Adrenal gland (tissue), 12 donors: Measurements from ENCODE around the gene ZNF697. TPM values are rescaled to one million over a fixed set of nuclear protein-coding genes. Genes with fewer than 3 reads are reported as not detected.
A peak's percentile ranks its signal among the peaks of the same experiment; 100 is the strongest.

Experiments
- DNase-seq, 7 donors: peaks; one replicate each; pipeline ENCODE4 v3.0.0-alpha.2; 2019 to 2020
- H3K27ac ChIP-seq, 5 donors: fragments of 200-600 bp; sonication (generic) in 4 of 5; 1 replicate in 3 of 5; 2 replicates in 2 of 5; pipeline versions ENCODE4 v1.5.1 to v1.8.0; 2016 to 2020; ENCODE audit warnings: mild to moderate bottlenecking in 1 of 5
- H3K27me3 ChIP-seq: fragments of 200-600 bp; 2 replicates; pipeline ENCODE4 v1.8.0; 2021
- H3K36me3 ChIP-seq, 2 donors: fragments of 200-600 bp; replicated peaks in 1 of 2; 1 replicate in 1 of 2; 2 replicates in 1 of 2; pipeline versions ENCODE4 v1.5.1 to v1.8.0; 2018 to 2022
- H3K4me1 ChIP-seq, 2 donors: fragments of 200-600 bp; replicated peaks in 1 of 2; 1 replicate in 1 of 2; 2 replicates in 1 of 2; pipeline versions ENCODE4 v1.5.1 to v1.8.0; 2018 to 2021
- H3K4me3 ChIP-seq, 4 donors: fragments of 200-600 bp; sonication (generic) in 3 of 4; one replicate each; pipeline ENCODE4 v1.5.1; 2016 to 2018
- H3K9me3 ChIP-seq, 3 donors: fragments of 200-600 bp; sonication (generic) in 1 of 3; replicated peaks in 1 of 3; 1 replicate in 2 of 3; 2 replicates in 1 of 3; pipeline versions ENCODE4 v1.5.1 to v1.8.0; 2016 to 2021
- CTCF ChIP-seq, 6 experiments: fragments of 450-650 bp in 4 of 6; fragments of 200-600 bp in 2 of 6; sonication (generic) in 1 of 6; IDR thresholded peaks; 1 replicate in 5 of 6; 2 replicates in 1 of 6; pipeline versions ENCODE4 v1.5.1 to v1.8.0; 2016 to 2021; ENCODE audit warnings: antibody characterized with exemption in 6 of 6, mild to moderate bottlenecking in 2 of 6, moderate library complexity in 1 of 6
- POLR2A ChIP-seq, 2 donors: fragments of 450-650 bp; IDR thresholded peaks; one replicate each; pipeline ENCODE4 v1.6.1; 2017; ENCODE audit warnings: antibody characterized with exemption in 2 of 2, mild to moderate bottlenecking in 2 of 2, moderate library complexity in 1 of 2
- whole genome bisulfite sequencing, 4 donors: extraction: QIAGEN DNeasy Blood & Tissue Kit in 2 of 4; methylation state at CpG; one replicate each; pipeline versions ENCODE4 v1.1.5 to v1.1.7; 2013 to 2017; 5-methylcytosine and 5-hydroxymethylcytosine counted together
- intact Hi-C, 2 donors: fragments of 100-400 bp; cut with DNase I; formaldehyde crosslinking; loops; one replicate each; pipeline versions ENCODE4 v1.14.1 to v1.15.0; 2022 to 2023
- polyA plus RNA-seq, 3 donors: library from polyadenylated mRNA; stranded (reverse); fragments of 200-250 nt in 2 of 3; fragments of 350-450 nt in 1 of 3; fragmentation: Illumina TruSeq in 1 of 3; extraction: RNeasy Lipid Tissue Mini Kit (QIAGEN cat#74804) in 1 of 3; gene quantifications; one replicate each; pipeline ENCODE4 v1.2.3, GENCODE V29; 2013 to 2014
- total RNA-seq, 9 donors: library from RNA; depleted of rRNA in 4 of 9; stranded (reverse); fragments of >200 nt in 4 of 9; fragments of 120-200 nt in 1 of 9; fragmentation: NEBNext Ultra II Directional in 1 of 9; extraction: Animal tissue kit (Norgen Biotek cat#: 25700) in 1 of 9; gene quantifications; one replicate each; pipeline versions ENCODE4 v1.1.0 to v1.2.4, GENCODE V29; 2013 to 2023
- donor health status: healthy with polysubstance abuse.
- donor health status: Bipolar disorder and iron deficiency.
- donor health status: DM: yes; HTN: yes; CAD: no.
- donor health status: DM: no; HTN: no; CAD: no.
- donor health status: DM: no; HTN: no; CAD: no.
- donor health status: DM: yes; HTN: yes; CAD: no.

ZNF697 gene
- total and polyA plus RNA-seq, 12 donors, result 1.7 to 14.5 (median 5.3) TPM

- Histone ChIP-seq H3K4me1 (peaks cover 22 to 26% of the 10 kb centered on the region in 2 donors), H3K9me3 (no peaks in the 10 kb centered on the region), H3K4me3 (peak overlapping the region in 1 of 4 donors; percentile 42), H3K27me3 (no peaks in the 10 kb centered on the region), H3K27ac (peak overlapping the region in 2 of 5 donors; percentile 39 to 72), H3K36me3 (no peaks in the 10 kb centered on the region)
- intact Hi-C loops, result no loop called here
- 69 to 80% (median 74%) methylated on average over 3 to 5 of the region's 5 CpGs for WGBS, 4 donors
- no peak for DNase-seq
- TF ChIP-seq POLR2A (IDR thresholded peaks at IDR 0.05) (no peak), CTCF (IDR thresholded peaks at IDR 0.05) (no peak)
Measured at GRCh38 chr1:119632103-119632490, 16.0 kb downstream of the ZNF697 start.

GRCh38 chr1:119631433-119632102, 16.5 kb downstream of the ZNF697 start:
- WGBS, 4 donors, result 10 to 33% (median 20%) methylated on average over 12 to 37 of the region's 37 CpGs
- TF ChIP-seq POLR2A (IDR thresholded peaks at IDR 0.05) (no peak), CTCF (IDR thresholded peaks at IDR 0.05) (peak in 1 of 6 experiments; percentile 4)
- intact Hi-C loops, result no loop called here
- peak; percentile 83 to 92 (median 89) for DNase-seq
- Histone ChIP-seq H3K27ac (peak overlapping the region in 3 of 5 donors; percentile 10 to 72 (median 39)), H3K36me3 (no peaks in the 10 kb centered on the region), H3K9me3 (no peaks in the 10 kb centered on the region), H3K4me1 (peaks cover 27 to 28% of the 10 kb centered on the region in 2 donors), H3K27me3 (no peaks in the 10 kb centered on the region), H3K4me3 (peak overlapping the region in 2 of 4 donors; percentile 1 to 42)

GRCh38 chr1:119631086-119631432, 17.0 kb downstream of the ZNF697 start:
- WGBS, 4 donors, result 54 to 75% (median 66%) methylated on average over 14 to 17 of the region's 17 CpGs
- Histone ChIP-seq H3K4me3 (peak overlapping the region in 2 of 4 donors; percentile 1 to 42), H3K4me1 (peaks cover 28 to 30% of the 10 kb centered on the region in 2 donors), H3K27ac (peak overlapping the region in 3 of 5 donors; percentile 10 to 72 (median 39)), H3K9me3 (no peaks in the 10 kb centered on the region), H3K27me3 (no peaks in the 10 kb centered on the region), H3K36me3 (no peaks in the 10 kb centered on the region)
- DNase-seq, result no peak
- intact Hi-C loops, result no loop called here
- TF ChIP-seq POLR2A (IDR thresholded peaks at IDR 0.05) (no peak), CTCF (IDR thresholded peaks at IDR 0.05) (no peak)

- peaks cover 0 to 13% of the 10 kb centered on the region in 2 donors for H3K36me3 ChIP-seq
- WGBS, 4 donors, result 27 to 42% (median 36%) methylated on average over 3 of the region's 3 CpGs
- H3K27me3 ChIP-seq, result no peaks in the 10 kb centered on the region
- DNase-seq, result peak in 6 of 7 donors; percentile 29 to 76 (median 47)
- no peaks in the 10 kb centered on the region for H3K9me3 ChIP-seq
- peaks cover 16 to 23% of the 10 kb centered on the region in 2 donors for H3K4me1 ChIP-seq
- H3K27ac ChIP-seq, result peak overlapping the region in 1 of 5 donors; percentile 11
- TF ChIP-seq CTCF (IDR thresholded peaks at IDR 0.05) (no peak), POLR2A (IDR thresholded peaks at IDR 0.05) (no peak)
- intact Hi-C loops, result no loop called here
- H3K4me3 ChIP-seq, result no peak overlapping the region
Measured at GRCh38 chr1:119626841-119627240, 21.2 kb downstream of the ZNF697 start.
